Measurements from ENCODE around the gene CTNND2.
A peak's percentile ranks its signal among the peaks of the same experiment; 100 is the strongest.

CTNND2 gene

DNA sequence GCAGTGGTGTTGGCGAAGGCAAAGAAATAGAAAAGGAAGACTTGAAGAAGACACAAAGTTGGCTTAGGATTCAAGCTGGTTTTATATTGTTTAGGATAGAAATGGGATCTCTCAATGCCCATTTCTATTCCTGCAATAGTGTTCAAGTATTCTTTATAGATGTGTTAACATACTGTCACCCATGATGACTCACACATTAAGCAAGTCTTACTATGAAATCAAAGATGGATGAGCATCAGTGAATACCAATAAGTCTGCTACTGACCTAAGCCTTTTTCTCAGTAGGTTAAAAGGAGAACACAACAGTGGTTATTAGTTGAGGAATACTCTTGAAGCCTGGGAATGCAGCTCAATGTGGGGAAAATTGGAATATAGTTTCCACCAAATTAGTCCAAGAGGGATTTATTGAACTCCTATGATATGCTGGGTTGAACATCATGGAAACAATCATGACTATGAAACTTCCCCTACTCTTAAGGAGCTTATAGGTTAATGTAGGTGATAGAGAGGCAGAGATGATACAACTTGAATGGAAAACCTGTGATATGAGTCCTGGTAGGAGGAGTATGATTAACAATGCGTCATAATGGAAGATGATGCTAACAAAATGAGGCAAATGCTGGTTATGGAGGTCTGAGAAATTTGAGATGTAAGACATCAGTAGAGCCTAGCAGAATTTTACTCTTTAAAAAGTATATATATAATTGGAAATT, 726.1 kb downstream of the CTNND2 start:
- DNase-seq (ENCODE audit: low read depth in 2 of 2) = no peak

DNA sequence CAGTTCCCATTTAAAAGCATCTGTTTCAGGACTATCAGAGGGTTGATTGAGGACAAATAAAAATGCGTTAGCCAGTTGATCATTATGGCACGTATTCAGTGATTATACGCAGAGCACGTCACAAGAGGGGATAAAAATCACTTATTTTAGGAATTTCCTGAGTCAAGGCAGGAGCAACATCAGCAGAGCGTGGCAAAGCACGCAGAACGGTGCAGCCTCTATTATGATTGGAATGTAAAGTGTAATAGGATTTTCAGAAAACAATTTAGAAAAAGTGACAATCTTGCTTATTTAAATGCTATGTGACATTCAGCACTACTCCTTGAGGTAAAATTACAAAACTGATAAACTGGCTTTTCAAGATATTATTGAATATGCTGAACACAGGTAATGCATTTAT, 729.7 kb downstream of the CTNND2 start:
- no peak for DNase-seq (ENCODE audit: low read depth in 2 of 2)

DNA sequence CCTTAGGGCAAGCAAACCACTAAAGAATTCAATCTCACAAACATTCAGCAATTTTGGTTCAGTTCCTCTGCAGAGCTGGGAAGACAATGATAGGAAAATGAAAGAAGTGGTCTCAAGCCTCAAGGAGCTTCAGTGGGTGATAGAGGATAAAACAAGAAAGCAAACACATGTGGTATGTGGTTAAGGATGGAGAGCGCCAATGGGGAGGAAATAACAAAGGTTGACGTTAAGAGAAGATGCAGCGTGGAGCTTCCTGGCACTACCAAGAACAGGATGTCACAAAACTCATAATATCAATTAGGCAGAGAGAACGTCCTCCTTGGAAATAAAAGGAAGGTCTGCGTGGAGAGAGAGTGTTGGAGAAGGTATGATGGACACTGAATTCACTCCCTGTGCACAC, 731.8 kb downstream of the CTNND2 start:
- DNase-seq (ENCODE audit: low read depth in 2 of 2) = no peak

DNA sequence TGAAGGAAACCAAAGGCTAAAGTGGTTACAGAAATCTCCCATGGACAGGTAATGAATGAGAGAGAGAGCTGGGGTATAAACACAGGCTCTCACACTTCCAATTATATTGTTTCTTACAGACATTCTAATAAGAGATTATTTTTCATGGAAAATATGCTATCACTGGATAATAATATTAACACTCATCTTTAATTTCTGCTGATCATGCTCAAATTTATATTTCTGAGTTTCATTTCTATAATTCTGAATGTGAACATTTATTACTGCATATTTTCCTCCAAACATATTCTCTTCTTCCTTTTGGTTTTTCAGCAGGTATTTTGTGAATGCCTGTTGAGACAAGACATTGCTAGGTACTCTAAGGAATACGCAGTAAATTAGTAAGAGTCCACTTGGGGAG, 733.0 kb downstream of the CTNND2 start:
- DNase-seq (ENCODE audit: low read depth in 2 of 2) = no peak

DNA sequence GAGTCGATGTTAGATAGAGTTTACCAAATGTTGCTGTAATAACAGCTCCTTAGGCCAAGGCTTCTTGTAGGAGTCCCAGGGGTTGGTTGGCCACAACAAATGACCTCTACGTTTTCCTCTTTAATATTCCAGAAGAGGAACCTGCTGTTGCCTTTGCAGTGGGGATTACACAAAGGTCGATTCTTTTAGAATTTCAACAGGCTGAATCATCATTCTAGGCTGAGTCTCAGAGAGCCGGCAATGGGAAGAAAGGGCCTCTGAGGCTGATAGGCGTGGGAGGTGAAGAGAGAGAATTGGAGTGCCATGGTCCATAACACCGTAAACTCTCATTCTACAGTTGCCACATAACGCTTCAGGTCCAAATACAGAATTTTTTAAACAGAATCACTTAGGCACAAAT, 737.3 kb downstream of the CTNND2 start:
- DNase-seq (ENCODE audit: low read depth in 2 of 2) = no peak

DNA sequence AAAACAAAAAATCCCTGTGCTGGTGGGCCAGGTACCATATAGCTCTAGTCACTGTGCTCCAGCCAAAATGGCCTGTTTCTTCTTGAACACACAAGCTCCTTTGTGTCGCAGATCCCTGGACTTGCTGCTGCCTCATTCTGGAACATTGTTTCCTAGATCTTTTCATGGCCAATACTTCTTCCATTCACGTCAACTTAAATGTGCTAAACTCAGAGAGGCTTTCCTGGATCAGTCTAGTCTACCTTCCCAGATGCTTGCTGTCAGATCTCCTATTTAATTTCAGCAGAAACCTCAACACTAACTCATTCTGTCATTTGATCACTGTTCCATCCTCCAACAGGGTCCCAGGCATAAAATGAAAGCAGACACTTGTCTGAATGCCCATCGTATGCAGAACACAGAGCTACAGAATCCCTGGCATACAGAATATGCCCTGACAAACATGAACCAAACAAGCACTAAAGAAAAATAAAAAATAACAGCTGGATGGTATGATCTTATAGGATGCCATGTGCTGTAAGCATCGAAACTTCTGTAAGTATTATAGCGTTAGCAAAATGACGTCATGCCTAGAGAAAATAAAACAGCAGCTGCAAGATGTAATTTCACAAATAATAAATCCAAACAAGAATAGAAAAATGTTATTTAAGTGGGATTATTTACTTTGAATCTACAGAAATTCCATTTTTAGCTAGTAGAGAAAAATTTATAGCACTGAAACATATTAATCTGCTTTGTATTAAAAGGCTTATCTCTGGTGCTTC, 739.5 kb downstream of the CTNND2 start:
- DNase-seq (ENCODE audit: low read depth in 2 of 2) = no peak

DNA sequence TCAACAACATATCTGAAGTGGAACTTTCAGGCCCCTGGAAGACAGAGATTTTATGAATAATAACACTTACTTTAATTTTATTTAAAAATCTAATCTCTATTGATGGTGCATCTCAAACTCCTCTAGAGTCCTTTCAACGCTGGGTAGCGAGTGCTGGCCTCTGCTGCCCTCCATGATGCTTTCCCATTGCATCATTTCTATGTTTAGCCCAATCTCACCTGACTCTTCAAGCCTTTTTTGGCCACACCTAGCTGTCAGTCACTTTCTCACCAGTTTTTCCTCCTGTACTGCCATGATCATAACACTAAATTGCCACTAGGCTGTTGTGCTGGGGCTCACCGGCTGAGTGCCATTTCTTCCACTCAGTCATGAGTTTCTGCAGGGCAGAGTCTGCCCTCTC, 747.1 kb downstream of the CTNND2 start:
- DNase-seq (ENCODE audit: low read depth in 2 of 2) = no peak

DNA sequence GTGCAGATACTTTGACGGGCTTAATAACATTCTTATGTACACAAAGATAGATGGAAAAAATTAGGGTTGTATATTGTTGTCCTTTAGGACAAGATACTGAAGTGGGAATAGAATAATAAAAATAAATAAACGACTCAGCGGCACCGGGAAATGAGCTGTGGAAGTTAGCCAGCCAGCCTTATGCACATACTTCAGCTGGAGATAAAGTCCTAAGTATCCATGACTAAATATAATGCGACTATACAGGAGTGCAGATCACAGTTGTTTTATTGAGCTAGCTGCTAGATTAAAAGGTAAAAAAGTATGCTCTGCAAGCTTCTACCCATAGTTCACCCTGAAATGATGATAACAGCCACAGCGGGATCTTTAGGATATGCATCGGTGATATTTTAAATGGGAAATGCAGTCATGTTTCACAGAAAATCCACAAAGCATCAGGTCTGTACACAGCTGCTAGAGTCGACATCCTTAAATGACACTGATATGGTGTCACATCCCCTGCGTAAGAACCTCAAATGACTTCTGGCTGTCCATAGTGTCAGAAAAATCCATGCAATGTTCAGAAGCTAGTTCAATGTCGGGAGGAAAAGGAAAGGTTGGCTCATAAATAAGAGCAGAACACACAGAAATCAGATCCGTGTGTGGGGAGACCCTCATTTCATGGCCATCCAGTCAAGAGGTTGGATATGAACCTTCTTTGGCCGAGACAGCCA, 750.4 kb downstream of the CTNND2 start:
- DNase-seq (ENCODE audit: low read depth in 2 of 2) = no peak

DNA sequence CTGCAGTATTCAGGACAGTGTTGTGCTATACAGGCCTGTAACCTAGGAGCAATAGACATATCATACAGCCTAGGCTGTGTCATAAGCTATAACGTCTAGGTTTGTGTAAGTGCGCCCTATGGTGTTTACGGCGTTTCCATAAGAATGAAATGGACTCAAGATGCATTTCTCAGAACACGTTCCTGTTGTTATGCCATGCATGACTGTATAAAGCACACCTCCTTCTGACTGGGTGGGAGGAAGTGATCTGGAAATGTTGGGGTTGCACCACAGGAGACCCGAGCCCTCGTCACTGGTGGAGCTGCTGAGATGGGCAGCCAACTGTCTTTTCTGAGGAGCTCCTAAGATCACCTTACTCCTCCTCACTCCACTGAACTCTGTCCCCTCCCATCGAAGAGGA, 751.9 kb downstream of the CTNND2 start:
- no peak for DNase-seq (ENCODE audit: low read depth in 2 of 2)

DNA sequence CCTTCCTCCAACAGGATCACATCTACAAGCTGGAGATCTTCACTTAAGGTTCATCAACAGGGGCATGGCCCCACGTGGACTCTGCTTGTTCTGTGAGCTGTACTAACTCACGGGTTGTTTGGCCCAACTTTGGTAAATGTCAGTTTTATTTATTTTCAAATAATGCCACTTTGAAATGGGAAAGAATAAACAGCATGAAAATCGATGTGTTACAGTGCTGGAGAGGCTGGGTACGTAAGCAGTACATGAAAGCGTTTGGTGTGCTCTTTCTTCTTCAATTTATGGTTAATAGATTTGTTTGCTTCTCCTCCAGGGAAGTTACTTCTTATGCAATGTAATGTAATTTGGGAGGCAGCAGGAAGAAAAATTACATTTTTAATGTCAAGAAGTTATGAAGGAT, 753.3 kb downstream of the CTNND2 start:
- no peak for DNase-seq (ENCODE audit: low read depth in 2 of 2)

DNA sequence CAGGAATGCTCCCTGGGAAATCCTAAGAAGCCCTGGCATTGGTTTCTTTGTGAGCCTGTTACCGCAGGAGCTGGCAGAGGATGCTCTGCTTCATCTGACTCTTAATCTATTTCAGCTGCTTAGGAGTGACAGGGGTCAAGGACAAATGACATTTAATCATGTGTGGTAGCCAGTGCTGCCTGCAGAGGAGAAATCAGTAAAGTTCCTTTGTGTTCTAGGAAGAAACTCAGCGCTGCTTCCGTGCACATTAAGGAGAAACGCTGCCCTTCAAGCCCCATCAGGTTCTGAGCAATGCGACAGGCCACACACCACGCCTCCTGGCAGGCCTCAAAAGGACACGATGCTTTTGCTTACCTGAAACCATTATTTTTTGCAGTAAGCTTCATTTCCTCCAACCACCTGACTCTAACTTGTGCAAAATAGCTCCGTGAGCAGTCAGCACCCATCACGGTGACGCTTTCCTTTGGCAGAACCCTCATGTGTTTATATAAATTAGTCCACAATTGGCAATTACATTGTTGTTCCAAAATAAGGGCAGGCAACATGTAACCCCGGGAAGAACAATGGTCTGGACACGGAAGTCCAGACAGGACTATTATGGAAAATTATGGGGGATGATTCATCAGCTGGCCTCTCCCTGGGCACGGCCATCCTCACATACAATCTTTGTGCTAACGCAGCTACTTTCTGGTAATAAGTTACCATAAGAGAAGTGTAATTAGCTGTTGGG, 755.3 kb downstream of the CTNND2 start:
- no peak for DNase-seq (ENCODE audit: low read depth in 2 of 2)

DNA sequence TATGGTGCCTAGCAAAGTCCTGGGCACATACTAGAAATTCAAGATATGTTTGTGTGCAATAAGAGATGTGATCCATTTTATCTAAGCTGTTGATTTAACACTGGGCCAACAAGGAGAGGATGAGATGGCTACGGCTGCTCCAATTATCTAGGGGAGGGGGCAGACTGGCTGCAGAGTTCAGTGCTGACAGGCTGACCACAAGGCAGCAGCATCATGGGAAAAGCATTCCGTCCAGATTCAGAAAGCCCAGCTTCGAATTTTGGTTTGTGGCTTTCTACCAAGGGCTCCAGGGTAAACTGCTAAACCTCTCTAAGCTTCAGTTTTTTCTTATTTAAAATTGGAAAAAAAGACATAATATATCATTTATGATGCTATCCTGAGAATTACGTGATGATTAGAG, 758.1 kb downstream of the CTNND2 start:
- no peak for DNase-seq (ENCODE audit: low read depth in 2 of 2)

DNA sequence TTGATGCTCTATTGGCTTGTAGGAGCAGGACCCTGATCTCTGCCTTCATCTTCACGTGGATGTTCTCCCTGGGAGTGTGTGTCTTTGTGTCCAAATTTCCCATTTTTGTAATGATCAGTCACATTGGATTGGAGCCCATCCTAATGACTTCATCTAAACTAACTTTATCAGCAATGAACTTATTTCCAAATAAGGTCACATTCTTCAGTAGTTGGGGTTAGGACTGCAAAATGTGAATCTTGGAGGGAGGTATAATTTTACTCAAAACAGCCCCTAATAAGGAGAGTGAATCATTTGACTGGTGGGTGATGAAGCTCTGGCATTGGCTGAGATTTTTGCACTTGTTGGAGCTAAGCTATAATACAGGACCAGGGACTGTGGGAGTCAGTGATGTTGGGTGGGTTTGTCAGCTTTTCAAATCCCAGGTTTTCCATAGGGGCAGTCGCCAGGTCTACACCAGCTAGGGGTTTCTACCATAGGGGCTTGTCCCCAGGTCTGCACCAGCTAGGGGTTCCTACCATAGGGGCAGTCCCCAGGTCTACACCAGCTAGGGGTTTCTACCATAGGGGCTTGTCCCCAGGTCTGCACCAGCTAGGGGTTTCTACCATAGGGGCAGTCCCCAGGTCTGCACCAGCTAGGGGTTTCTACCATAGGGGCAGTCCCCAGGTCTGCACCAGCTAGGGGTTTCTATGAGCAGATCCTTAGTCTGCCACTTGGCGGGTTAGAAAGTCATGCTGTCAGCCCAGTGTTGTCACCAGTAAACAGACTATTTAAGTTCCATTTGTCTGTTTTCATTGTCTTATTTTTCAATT, 760.6 kb downstream of the CTNND2 start:
- DNase-seq (ENCODE audit: low read depth in 2 of 2) = peak; percentile 1 to 73

DNA sequence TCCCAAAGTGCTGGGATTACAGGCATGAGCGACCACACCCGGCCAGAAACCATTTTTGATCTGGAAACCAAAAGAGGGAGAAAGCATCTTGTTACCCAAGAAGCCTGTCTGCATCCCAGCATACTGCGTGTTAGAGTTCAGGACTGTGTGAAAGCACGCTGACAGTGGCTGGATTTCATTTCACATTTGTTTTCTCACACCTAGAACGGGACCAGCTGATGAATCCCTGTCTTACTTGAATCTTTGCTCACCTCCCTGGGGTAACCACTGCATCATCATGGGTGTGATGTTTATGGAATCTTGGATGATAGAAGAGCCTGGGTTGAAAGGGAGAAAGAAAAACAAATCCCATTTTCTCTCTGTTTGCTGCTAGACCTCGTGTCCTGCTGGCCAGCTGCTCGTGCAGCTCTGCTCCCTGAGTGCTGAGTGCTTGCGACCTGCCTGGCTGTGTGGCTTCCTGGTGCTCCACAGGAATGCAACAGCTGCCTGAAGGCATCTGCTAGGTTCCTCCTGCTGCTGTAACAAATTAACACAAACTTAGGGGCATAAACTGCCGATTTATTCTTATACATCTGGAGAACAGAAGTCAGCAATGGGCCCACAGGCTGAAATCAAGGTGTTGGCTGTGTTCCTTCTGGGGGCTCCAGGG, 764.9 kb downstream of the CTNND2 start:
- DNase-seq (ENCODE audit: low read depth in 2 of 2) = no peak

DNA sequence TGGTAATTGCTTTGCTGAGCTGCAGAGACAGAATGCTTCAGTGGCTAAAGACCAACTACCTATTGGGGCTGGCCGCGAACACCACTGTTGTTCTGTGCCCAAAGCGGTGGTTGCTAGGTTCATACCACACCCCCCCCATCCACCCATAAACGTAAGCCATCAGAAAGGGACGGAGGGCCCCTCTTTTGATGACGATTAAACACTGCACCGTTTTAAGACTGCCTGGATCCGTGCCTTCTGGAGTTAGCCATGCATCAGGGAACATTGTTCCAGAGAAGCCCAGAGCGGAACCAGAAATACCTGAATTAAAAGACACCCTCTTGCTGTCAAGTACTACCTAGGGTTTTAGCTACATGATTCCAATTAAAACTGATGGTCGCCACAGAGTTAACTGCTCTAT, 774.1 kb downstream of the CTNND2 start:
- no peak for DNase-seq (ENCODE audit: low read depth in 2 of 2)

DNA sequence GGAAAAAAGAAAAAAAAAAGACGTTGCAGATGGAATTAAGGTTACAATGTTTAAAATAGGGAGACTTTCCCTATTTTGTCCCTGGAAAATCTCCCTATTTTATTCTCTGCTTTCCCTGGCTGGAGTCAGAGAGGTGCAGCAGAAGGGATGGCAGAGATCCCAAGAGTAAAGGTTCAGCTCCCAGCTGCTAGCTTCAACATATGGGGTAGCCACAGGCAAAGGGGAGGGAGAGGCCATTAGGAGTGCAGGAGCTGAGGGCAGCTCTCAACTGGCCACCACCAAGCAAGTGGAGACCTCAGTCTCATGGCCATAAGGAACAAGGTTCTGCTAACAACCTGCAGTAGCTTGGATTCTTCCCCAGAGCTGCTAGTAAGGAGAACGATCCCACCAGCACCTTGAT, 776.2 kb downstream of the CTNND2 start:
- DNase-seq (ENCODE audit: low read depth in 2 of 2) = no peak

DNA sequence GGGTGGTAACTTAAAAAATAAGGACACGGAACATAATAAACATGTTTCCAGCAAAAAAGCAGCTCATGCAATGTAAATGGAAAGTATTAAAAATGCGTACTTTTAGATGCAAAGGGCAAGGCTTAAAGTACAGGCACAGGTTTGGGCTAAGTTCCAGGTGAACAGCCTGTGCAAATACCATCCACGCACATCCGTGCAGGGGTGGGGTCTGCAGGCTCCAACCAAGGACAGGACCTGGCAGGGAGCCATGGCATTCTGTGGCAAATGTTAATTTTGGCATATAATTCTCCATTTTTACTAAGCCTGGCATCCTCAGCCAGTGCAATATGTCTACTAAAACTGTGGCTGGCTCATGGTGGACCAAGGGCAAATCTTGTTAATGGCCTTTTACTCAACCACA, 777.4 kb downstream of the CTNND2 start:
- DNase-seq (ENCODE audit: low read depth in 2 of 2) = no peak

DNA sequence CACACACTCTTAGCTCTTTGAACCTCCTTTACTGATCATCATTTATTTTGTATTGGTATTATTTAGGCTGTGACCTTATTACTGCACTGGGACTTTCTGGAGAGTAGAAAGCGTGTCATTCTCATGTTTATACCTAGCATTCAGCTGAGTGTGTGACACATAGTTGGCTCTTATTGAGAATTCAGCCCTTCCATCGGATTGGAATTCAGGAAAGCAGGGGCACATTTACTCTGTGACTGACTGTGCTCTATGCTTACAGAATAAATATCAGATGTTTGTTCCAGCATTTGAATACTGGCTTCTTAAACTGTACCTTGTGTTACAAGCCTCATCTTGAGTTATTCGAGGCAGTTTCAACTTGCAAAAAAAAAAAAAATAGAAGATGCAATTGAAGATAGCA, 782.4 kb downstream of the CTNND2 start:
- no peak for DNase-seq (ENCODE audit: low read depth in 2 of 2)

DNA sequence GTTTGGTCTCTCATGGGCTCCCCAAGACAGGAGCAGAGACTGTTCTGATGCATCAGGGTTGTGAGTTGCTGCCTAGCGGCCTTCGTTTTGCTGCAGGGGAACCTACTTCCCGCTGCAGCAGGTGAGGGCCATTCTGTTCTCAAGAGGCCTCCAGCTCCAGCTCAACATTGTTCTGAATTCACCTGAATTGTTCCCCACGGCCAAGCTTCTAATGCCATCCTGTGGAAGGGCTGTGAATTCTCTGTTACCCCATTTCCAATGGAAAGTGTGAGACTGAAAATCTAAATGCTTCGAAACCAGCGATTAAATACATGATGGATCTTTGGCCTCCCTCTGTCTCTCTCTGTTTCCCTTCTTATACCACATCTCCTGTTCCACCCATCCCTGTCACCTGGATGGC, 794.1 kb downstream of the CTNND2 start:
- no peak for DNase-seq (ENCODE audit: low read depth in 2 of 2)

DNA sequence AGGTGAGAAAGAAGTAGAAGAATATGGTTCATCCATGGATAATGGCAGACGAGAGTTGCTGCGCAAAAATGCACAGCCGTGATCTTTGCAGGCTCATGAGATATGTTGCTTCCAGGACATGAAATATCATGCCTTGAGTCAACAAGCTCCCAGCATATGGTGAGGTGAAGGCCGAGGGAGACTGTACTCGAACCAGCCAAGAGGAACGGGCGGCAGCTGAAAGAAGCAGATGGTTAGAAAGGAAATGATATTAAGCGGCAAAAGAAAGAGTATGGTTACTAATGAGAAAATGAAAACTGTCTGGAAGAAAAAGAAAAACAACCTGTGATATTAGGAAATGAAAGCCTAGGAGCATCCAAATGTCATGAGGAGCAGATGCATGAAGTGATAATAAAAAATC, 798.5 kb downstream of the CTNND2 start:
- no peak for DNase-seq (ENCODE audit: low read depth in 2 of 2)

DNA sequence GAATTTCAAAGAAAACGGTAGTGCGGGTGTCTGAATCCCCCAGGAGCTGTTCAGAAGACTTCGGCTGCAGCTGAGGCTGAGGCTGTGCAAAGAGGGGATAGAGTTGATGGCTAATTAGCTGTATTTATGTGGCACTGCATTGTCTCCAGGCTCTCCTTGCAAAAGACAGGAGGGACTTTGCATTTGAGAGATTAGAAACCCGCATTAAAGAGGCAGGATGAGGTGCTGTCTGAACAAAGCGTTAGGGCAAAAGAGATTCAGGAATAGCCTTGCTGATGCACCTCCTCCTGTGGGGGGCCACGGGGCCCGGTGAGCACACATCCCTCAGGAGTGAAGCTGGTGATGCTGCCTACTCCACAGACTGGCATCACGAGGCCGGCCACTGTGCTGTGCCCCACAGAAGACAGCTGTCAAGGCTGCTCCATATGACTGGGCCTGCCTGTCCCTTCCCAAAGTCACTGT, 799.6 kb downstream of the CTNND2 start:
- no peak for DNase-seq (ENCODE audit: low read depth in 2 of 2)

Measured in stimulated activated CD8-positive, alpha-beta memory T cell treated with anti-CD3 and anti-CD28 coated beads, Interleukin-15, amount 100 ng/mL, for 48 hours (primary cell).